PC-3 (cell line): ENCODE data around the gene ASF1A.

Experiments used
- EZH2 ChIP-seq: fragments of 300-600 bp; sonication (generic); IDR thresholded peaks from one replicate; pipeline ENCODE4 v1.6.1; 2017; ENCODE audit warnings: antibody characterized with exemption, mild to moderate bottlenecking, low read length; ENCODE audit not compliant: unreplicated experiment
- EZH2phosphoT487 ChIP-seq: fragments of 300-600 bp; sonication (generic); IDR thresholded peaks from 2 replicates; pipeline ENCODE4 v1.6.1; 2018; ENCODE audit warnings: mild to moderate bottlenecking, antibody characterized with exemption, low read length, borderline replicate concordance
- TF ChIP-seq, protein P1 (sequence below): fragments of 300-600 bp; sonication (generic); conservative IDR thresholded peaks from 2 replicates; pipeline ENCODE4 v1.5.1; 2017; ENCODE audit warnings: antibody characterized with exemption, low read depth, mild to moderate bottlenecking, low read length

DNA sequence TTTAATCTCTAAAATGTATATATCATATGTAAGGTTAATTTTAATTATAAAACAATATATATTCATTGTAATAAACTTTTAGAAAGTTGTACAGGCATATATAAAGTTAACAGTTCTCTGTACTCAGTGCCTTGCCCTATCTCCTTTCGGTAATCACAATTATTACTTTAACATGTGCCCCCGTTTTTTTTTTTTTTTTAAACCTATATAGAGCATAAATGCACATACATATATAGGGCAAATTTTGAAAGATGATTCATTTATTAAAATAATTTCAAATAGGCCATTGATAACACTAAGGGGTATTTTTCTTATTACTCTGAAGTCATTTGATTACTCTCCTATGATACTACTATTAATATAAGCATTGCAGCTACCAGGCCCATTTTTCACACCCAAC, 1.9 kb downstream of the ASF1A start:
- TF ChIP-seq, protein P1, sequence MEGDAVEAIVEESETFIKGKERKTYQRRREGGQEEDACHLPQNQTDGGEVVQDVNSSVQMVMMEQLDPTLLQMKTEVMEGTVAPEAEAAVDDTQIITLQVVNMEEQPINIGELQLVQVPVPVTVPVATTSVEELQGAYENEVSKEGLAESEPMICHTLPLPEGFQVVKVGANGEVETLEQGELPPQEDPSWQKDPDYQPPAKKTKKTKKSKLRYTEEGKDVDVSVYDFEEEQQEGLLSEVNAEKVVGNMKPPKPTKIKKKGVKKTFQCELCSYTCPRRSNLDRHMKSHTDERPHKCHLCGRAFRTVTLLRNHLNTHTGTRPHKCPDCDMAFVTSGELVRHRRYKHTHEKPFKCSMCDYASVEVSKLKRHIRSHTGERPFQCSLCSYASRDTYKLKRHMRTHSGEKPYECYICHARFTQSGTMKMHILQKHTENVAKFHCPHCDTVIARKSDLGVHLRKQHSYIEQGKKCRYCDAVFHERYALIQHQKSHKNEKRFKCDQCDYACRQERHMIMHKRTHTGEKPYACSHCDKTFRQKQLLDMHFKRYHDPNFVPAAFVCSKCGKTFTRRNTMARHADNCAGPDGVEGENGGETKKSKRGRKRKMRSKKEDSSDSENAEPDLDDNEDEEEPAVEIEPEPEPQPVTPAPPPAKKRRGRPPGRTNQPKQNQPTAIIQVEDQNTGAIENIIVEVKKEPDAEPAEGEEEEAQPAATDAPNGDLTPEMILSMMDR = no peak
- no peak for TF ChIP-seq EZH2
- TF ChIP-seq EZH2phosphoT487 = no peak
